ENCODE data around the gene HOXC6.
"Not testable (repeated sequence)": the region's sequence is repeated elsewhere in the genome, so short reads cannot be mapped to it uniquely, and the experiment has no call there.

The HOXC6 gene

GRCh38 chr12:54060174-54060974, 32.1 kb downstream of the HOXC6 start:
- DNase-seq = no peak

GRCh38 chr12:54060975-54061778, 32.9 kb downstream of the HOXC6 start:
- no peak for DNase-seq

GRCh38 chr12:54065677-54066076, 37.4 kb downstream of the HOXC6 start:
- DNase-seq = no peak

- DNase-seq = no peak
These were observed 38.2 kb downstream of the HOXC6 start for GRCh38 chr12:54066408-54066807.

GRCh38 chr12:54068418-54069070, 40.3 kb downstream of the HOXC6 start:
- DNase-seq = no peak

GRCh38 chr12:54071942-54072341, 43.7 kb downstream of the HOXC6 start:
- DNase-seq = no peak

- no peak for DNase-seq
These were observed 46.1 kb downstream of the HOXC6 start for GRCh38 chr12:54074308-54074707.

GRCh38 chr12:54075409-54075808, 47.2 kb downstream of the HOXC6 start:
- DNase-seq = no peak

GRCh38 chr12:54075974-54076373, 47.7 kb downstream of the HOXC6 start:
- DNase-seq = no peak

- DNase-seq = not testable (repeated sequence)
These were observed 49.6 kb downstream of the HOXC6 start for GRCh38 chr12:54077843-54078242.

- DNase-seq = not testable (repeated sequence)
These were observed 50.9 kb downstream of the HOXC6 start for GRCh38 chr12:54079115-54079514.

Measured in activated CD4-positive, alpha-beta T cell treated with anti-CD3 and anti-CD28 coated beads, Interleukin-2, Interleukin-6, amounts not matched to agents 100 ng/mL and 50 ng/mL, durations not matched to agents 16 hours and 8 hours (primary cell).